Calu3 (cell line): ENCODE data around the gene DYRK1A. TPM values are rescaled to one million over a fixed set of nuclear protein-coding genes. Genes with fewer than 3 reads are reported as not detected.

Experiments used
- BruUV-seq: library from RNA; stranded (reverse); fragments of 400-500 nt; replicated peaks from 2 replicates; lab custom pipeline; 2021; lab: Mats Ljungman, UMichigan
- CTCF ChIA-PET: fragments of 300-600 bp; sonication (Branson Sonifier 250); formaldehyde crosslinking; loops from one replicate; lab custom pipeline; 2022; ENCODE audit warnings: antibody characterized with exemption; lab: Charles Lee
- DNase-seq: peaks from one replicate; pipeline ENCODE4 v3.0.0; 2022
- H3K27ac Mint-ChIP-seq: one replicate; pipeline ENCODE4 v1.8.0; 2022; ENCODE audit warnings: mixed read lengths; ENCODE audit not compliant: unreplicated experiment
- H3K27me3 Mint-ChIP-seq: one replicate; pipeline ENCODE4 v1.8.0; 2022; ENCODE audit warnings: mixed read lengths; ENCODE audit not compliant: unreplicated experiment
- H3K36me3 Mint-ChIP-seq: one replicate; pipeline ENCODE4 v1.8.0; 2022; ENCODE audit warnings: mild to moderate bottlenecking, moderate library complexity, mixed read lengths; ENCODE audit not compliant: insufficient read depth, unreplicated experiment
- H3K4me1 Mint-ChIP-seq: one replicate; pipeline ENCODE4 v1.8.0; 2022; ENCODE audit warnings: mild to moderate bottlenecking, low read depth, mixed read lengths; ENCODE audit not compliant: unreplicated experiment
- H3K4me3 Mint-ChIP-seq: one replicate; pipeline ENCODE4 v1.8.0; 2022; ENCODE audit warnings: mild to moderate bottlenecking, low read depth, moderate library complexity, mixed read lengths; ENCODE audit not compliant: unreplicated experiment
- H3K9me3 Mint-ChIP-seq: one replicate; pipeline ENCODE4 v1.8.0; 2022; ENCODE audit warnings: low read depth, mixed read lengths; ENCODE audit not compliant: unreplicated experiment
- CTCF ChIP-seq: fragments of 200-600 bp; IDR thresholded peaks from one replicate; pipeline ENCODE4 v1.8.0; 2022; ENCODE audit warnings: antibody characterized with exemption; ENCODE audit not compliant: unreplicated experiment
- intact Hi-C: fragments of 100-400 bp; cut with micrococcal nuclease; formaldehyde crosslinking; loops from one replicate; pipeline ENCODE4 v1.10.0; 2022; ENCODE audit not compliant: unreplicated experiment
- total RNA-seq: library from RNA; stranded (reverse); gene quantifications from 2 replicates; pipeline ENCODE4 v1.2.3, GENCODE V29; 2022

The DYRK1A gene
- total RNA-seq, 1 experiment from 2014 or later, result 45.4 TPM

- intact Hi-C loops, result no loop called here
- H3K27ac Mint-ChIP-seq, result no peak overlapping the region
- H3K27me3 Mint-ChIP-seq, result peaks cover 13% of the 10 kb centered on the region
- peaks cover 15% of the 10 kb centered on the region for H3K4me1 Mint-ChIP-seq
- TF ChIP-seq CTCF, result no peak
- BruUV-seq, result no TSS peak
- DNase-seq, result no peak
- peak overlapping the region; percentile 80 for H3K4me3 Mint-ChIP-seq
- CTCF ChIA-PET, result interaction anchor here (1.3 kb wide), 1 partner anchor 99 kb away, joined by 4 read pairs; no protein-coding TSS in a partner anchor
- H3K36me3 Mint-ChIP-seq, result peaks cover 29% of the 10 kb centered on the region
- H3K9me3 Mint-ChIP-seq, result peaks cover 6% of the 10 kb centered on the region
Observed at GRCh38 chr21:37561941-37562919, 195.7 kb downstream of the DYRK1A start.

GRCh38 chr21:37562920-37563640, 196.5 kb downstream of the DYRK1A start:
- Mint-ChIP-seq H3K4me3 (peak overlapping the region; percentile 80), H3K27ac (peak overlapping the region; percentile 39), H3K4me1 (peaks cover 15% of the 10 kb centered on the region), H3K27me3 (peaks cover 12% of the 10 kb centered on the region), H3K36me3 (peaks cover 29% of the 10 kb centered on the region), H3K9me3 (peaks cover 6% of the 10 kb centered on the region)
- peak; percentile 11 for DNase-seq
- TF ChIP-seq CTCF, result no peak
- CTCF ChIA-PET, result interaction anchor here (0.6 to 1.9 kb wide), 9 partner anchors 19 to 755 kb away, joined by 3 to 5 read pairs (median 4); no protein-coding TSS in a partner anchor
- TSS peak; percentile 67 for BruUV-seq
- intact Hi-C loops, result no loop called here

GRCh38 chr21:37563641-37564340, 197.2 kb downstream of the DYRK1A start:
- Mint-ChIP-seq H3K36me3 (peaks cover 29% of the 10 kb centered on the region), H3K4me3 (peak overlapping the region; percentile 80), H3K27me3 (peaks cover 5% of the 10 kb centered on the region), H3K4me1 (peaks cover 15% of the 10 kb centered on the region), H3K9me3 (peaks cover 2% of the 10 kb centered on the region), H3K27ac (peak overlapping the region; percentile 98)
- no TSS peak for BruUV-seq
- CTCF ChIA-PET, result interaction anchor here (0.8 to 1.9 kb wide), 9 partner anchors 19 to 138 kb away, joined by 3 to 5 read pairs (median 4); no protein-coding TSS in a partner anchor
- DNase-seq, result peak; percentile 92
- TF ChIP-seq CTCF, result no peak
- intact Hi-C loops, result loop anchor here (2.0 kb wide), 1 partner anchor 73 kb away; no protein-coding TSS in a partner anchor
